Nephron (organoid): ENCODE measurements around the gene IGF2R.
A peak's percentile ranks its signal among the peaks of the same experiment; 100 is the strongest.

Experiments used
- H3K27ac Mint-ChIP-seq, 3 experiments: 2 replicates each; pipeline ENCODE4 v1.8.0; 2020; ENCODE audit warnings: mixed read lengths in 3 of 3, mild to moderate bottlenecking in 2 of 3, moderate library complexity in 1 of 3
- H3K27me3 Mint-ChIP-seq: 2 replicates; pipeline ENCODE4 v1.8.0; 2021; ENCODE audit warnings: low read depth, mild to moderate bottlenecking, moderate library complexity, mixed read lengths
- H3K36me3 Mint-ChIP-seq: 2 replicates; pipeline ENCODE4 v1.8.0; 2020; ENCODE audit warnings: low read depth, mixed read lengths
- H3K4me1 Mint-ChIP-seq: 2 replicates; pipeline ENCODE4 v1.8.0; 2020; ENCODE audit warnings: mixed read lengths
- H3K4me3 Mint-ChIP-seq, 3 experiments: 2 replicates each; pipeline ENCODE4 v1.8.0; 2020; ENCODE audit warnings: mild to moderate bottlenecking in 3 of 3, mixed read lengths in 3 of 3, moderate library complexity in 2 of 3
- H3K9me3 Mint-ChIP-seq: 2 replicates; pipeline ENCODE4 v1.8.0; 2020; ENCODE audit warnings: mixed read lengths
- CTCF ChIP-seq, 3 experiments: fragments of 200-600 bp; sonication (generic); IDR thresholded peaks; one replicate each; pipeline ENCODE4 v1.5.0; 2021; ENCODE audit warnings: antibody characterized with exemption in 3 of 3; ENCODE audit not compliant: unreplicated experiment in 3 of 3

The IGF2R gene

DNA sequence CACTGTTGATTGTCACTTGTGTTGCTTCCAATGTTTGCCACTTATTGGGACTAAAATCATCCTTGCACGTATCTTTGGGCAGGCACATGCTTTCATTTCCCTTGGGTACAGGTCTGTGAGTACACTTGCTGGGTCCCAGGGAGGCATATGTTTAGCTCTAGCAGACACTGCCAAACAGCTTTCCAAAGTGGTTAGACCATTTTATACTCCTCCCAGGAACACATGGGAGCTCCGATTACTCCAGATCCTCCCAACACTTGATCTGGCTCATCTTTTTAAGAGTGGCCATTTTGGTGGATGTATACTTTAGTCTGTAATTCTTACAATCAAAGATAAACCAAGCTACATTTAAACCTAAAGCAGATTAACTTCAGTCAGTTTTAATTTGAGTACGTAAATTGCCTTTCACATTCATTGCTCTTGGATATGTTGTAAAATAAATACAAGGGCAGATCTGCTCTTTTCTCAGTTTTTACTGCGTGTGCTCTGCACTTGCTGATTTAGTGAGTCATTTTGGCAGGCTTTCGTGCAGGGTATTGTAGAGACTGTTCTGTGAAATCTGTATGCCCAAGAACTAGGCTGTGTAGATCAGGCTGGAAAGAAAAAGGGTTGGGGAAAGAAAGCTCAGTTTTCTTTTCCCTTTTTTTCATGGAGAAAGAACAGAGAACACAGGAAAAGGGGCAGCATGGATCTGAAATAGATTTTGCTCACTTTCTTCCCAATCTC is 172.3 kb downstream of the IGF2R start:
- no peak for TF ChIP-seq CTCF (IDR thresholded peaks at IDR 0.05; ENCODE audit: unreplicated experiment in 3 of 3)
- peaks cover 17% of the 10 kb centered on the region for H3K36me3 Mint-ChIP-seq
- H3K27ac Mint-ChIP-seq, result peak overlapping the region in 2 of 3 experiments; percentile 7 to 70
- peaks cover 5% of the 10 kb centered on the region for H3K27me3 Mint-ChIP-seq
- peaks cover 27% of the 10 kb centered on the region for H3K4me1 Mint-ChIP-seq
- peaks cover 2% of the 10 kb centered on the region for H3K9me3 Mint-ChIP-seq
- no peak overlapping the region for H3K4me3 Mint-ChIP-seq

DNA sequence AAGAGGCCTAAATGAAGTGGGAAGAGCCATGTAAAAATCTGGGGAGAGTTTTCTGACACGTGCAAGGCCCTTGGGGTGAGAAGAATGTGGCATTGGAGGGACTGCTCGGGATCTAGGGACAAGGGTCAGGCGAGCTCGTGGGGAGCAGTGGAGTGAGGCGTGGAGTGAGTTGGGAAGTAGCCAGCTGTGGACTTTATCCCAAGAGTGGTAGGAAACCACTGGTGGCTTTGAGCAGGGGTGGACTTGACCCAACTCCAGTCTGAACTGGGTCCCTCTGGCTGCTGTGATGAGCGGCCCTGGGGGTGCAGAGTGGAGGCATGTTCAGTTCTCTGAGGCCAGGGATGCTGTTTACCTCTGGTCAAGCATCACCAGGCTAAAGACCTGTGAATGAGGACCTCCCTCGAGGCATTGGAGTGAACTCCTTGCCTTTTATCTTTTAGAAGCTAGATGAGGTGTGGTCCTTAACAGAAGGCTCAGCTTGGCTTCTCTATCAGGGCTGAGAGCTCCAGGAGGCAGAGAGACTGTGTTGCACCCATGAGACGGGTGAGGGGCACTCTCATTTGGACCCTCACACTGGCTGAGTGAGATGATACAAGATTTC is 173.3 kb downstream of the IGF2R start:
- Mint-ChIP-seq H3K36me3 (peaks cover 17% of the 10 kb centered on the region), H3K27ac (no peak overlapping the region), H3K4me3 (no peak overlapping the region), H3K27me3 (no peaks in the 10 kb centered on the region), H3K9me3 (peaks cover 2% of the 10 kb centered on the region), H3K4me1 (peaks cover 27% of the 10 kb centered on the region)
- no peak for TF ChIP-seq CTCF (IDR thresholded peaks at IDR 0.05; ENCODE audit: unreplicated experiment in 3 of 3)

DNA sequence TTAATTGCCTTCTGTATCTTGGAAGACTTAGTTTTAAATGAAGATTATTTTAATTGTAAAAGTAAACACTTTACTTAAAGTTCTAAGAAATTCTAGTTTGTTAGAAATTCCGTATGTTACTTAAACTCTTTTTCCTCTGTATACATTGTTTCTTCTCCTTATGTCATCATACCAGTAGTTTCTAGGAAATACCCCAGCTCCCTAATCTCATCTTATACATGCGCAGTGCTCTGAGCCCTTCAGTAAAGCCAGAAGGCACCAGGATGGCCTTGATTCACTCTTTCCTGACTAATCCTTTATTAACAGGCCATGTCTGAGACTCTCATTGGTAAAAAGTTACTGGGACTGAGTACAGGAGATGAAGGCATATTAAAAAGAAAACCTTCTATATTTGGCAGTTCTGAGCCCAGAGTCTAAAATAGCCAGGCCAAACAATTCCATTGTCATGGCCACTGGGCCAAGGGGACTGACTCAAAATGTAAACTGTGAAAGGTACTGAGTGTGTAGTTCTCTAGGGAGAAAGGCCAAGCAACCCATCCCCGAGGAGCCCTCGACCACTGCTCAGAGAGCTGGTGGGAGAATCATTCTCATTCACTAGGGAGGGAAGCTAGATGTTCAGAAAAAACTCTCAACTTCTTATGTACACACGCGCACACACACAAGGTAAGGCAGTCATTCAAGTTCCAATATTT is 177.7 kb downstream of the IGF2R start:
- peaks cover 10% of the 10 kb centered on the region for H3K9me3 Mint-ChIP-seq
- no peak overlapping the region for H3K27ac Mint-ChIP-seq

GRCh38 chr6:160147146-160147536 is 178.3 kb downstream of the IGF2R start:
- Mint-ChIP-seq H3K27ac (no peak overlapping the region), H3K4me1 (no peaks in the 10 kb centered on the region), H3K27me3 (no peaks in the 10 kb centered on the region), H3K36me3 (peaks cover 37% of the 10 kb centered on the region), H3K4me3 (no peak overlapping the region), H3K9me3 (peaks cover 12% of the 10 kb centered on the region)
- TF ChIP-seq CTCF (IDR thresholded peaks at IDR 0.05; ENCODE audit: unreplicated experiment in 3 of 3), result no peak

More for the DNA sequence above, 177.7 kb downstream of the IGF2R start:
- H3K27me3 Mint-ChIP-seq, result no peaks in the 10 kb centered on the region
- no peak overlapping the region for H3K4me3 Mint-ChIP-seq
- no peak for TF ChIP-seq CTCF (IDR thresholded peaks at IDR 0.05; ENCODE audit: unreplicated experiment in 3 of 3)
- no peaks in the 10 kb centered on the region for H3K4me1 Mint-ChIP-seq
- H3K36me3 Mint-ChIP-seq, result peaks cover 33% of the 10 kb centered on the region

DNA sequence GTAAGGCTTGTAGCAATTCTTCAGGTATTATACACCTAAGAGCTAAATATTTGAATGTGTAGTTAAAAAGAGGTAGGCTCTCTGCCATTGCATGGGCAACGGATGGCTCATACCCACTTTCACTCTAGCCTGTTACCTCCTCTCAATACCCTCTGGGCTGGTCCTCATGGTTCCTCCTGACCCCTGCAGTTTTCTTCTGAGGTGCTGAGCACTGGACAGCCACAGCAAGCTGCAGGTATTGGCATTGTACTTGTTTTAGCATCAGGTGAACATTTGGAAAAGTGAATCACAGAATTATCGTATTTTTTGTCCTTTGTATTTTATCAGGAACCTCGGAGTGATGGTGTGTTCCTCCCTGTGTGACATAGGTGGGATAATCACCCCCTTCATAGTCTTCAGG is 185.6 kb downstream of the IGF2R start:
- H3K9me3 Mint-ChIP-seq, result peaks cover 22% of the 10 kb centered on the region
- no peak overlapping the region for H3K4me3 Mint-ChIP-seq
- peaks cover 59% of the 10 kb centered on the region for H3K36me3 Mint-ChIP-seq
- no peaks in the 10 kb centered on the region for H3K27me3 Mint-ChIP-seq
- no peaks in the 10 kb centered on the region for H3K4me1 Mint-ChIP-seq
- no peak overlapping the region for H3K27ac Mint-ChIP-seq
- no peak for TF ChIP-seq CTCF (IDR thresholded peaks at IDR 0.05; ENCODE audit: unreplicated experiment in 3 of 3)
